Ishikawa (cell line): Measurements from ENCODE around the gene SLC25A11.

Experiments used
- CEBPB ChIP-seq: IDR thresholded peaks from 2 replicates; pipeline ENCODE4 v1.6.1; 2012
- CREB1 ChIP-seq: IDR thresholded peaks from 2 replicates; pipeline ENCODE4 v1.6.1; 2012; ENCODE audit warnings: low read depth
- EGR1 ChIP-seq: IDR thresholded peaks from 2 replicates; pipeline ENCODE4 v1.6.1; 2012
- EP300 ChIP-seq: IDR thresholded peaks from 2 replicates; pipeline ENCODE4 v1.6.1; 2012; ENCODE audit warnings: borderline replicate concordance
- FOXM1 ChIP-seq: IDR thresholded peaks from 2 replicates; pipeline ENCODE4 v1.6.1; 2012; ENCODE audit warnings: low read depth, borderline replicate concordance
- NFIC ChIP-seq: IDR thresholded peaks from 2 replicates; pipeline ENCODE4 v1.6.1; 2012
- RAD21 ChIP-seq: IDR thresholded peaks from 2 replicates; pipeline ENCODE4 v1.6.1; 2012; ENCODE audit warnings: low read depth
- TAF1 ChIP-seq: IDR thresholded peaks from 2 replicates; pipeline ENCODE4 v1.6.1; 2012; ENCODE audit warnings: low read depth, mild to moderate bottlenecking
- TEAD4 ChIP-seq: IDR thresholded peaks from 2 replicates; pipeline ENCODE4 v1.6.1; 2012
- USF1 ChIP-seq: IDR thresholded peaks from 2 replicates; pipeline ENCODE4 v1.6.1; 2012
- YY1 ChIP-seq: IDR thresholded peaks from 2 replicates; pipeline ENCODE4 v1.6.1; 2012; ENCODE audit warnings: low read depth
- ZBTB7A ChIP-seq: IDR thresholded peaks from 2 replicates; pipeline ENCODE4 v1.6.1; 2012; ENCODE audit warnings: low read depth

DNA sequence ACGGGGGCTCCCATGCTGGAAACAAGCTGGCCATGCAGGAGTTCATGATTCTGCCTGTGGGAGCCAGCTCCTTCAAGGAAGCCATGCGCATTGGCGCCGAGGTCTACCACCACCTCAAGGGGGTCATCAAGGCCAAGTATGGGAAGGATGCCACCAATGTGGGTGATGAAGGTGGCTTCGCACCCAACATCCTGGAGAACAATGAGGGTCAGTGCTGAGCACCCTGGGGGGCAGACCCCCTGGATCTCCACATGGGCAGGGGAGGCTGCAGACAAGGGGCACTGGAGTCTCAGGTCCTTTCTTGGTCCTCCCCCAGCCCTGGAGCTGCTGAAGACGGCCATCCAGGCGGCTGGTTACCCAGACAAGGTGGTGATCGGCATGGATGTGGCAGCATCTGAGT, 15.2 kb upstream of the SLC25A11 start:
- TF ChIP-seq TAF1 (no peak), TEAD4 (no peak), ZBTB7A (no peak), RAD21 (no peak), CEBPB (no peak), CREB1 (no peak), FOXM1 (no peak), USF1 (no peak), EP300 (no peak), NFIC (no peak), EGR1 (no peak), YY1 (no peak)
